ENCODE results near the gene TRIM67.

The TRIM67 gene

GRCh38 chr1:231233735-231234417, 72.0 kb downstream of the TRIM67 start:
- no peak for DNase-seq (ENCODE audit: low read depth)
- no peak for TF ChIP-seq CTCF (conservative IDR thresholded peaks at IDR 0.05; ENCODE audit: low read length)
- H3K4me3 ChIP-seq (ENCODE audit: low read length) = no peak overlapping the region

DNA sequence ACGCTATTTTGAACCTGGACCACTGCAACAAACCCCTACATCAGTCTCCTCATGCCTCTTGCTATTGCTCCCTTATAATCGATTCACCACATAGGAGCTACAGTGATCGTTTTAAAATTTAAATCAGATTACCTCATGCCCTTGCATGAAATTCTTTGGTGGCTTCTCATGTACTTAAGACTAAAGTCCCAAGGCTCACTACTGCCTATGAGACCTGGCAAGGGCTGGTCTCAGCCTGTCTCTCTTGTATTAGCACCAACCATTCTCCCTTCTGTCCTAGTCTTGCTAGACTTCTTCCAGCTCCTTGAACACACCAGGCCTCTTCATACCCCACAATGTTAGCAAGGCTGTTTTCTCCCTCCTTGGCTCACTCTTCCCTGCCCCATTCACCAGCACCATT, 72.6 kb downstream of the TRIM67 start:
- no peak for TF ChIP-seq CTCF (conservative IDR thresholded peaks at IDR 0.05; ENCODE audit: low read length)
- no peak for DNase-seq (ENCODE audit: low read depth)
- H3K4me3 ChIP-seq (ENCODE audit: low read length) = no peak overlapping the region

GRCh38 chr1:231235526-231236207, 73.8 kb downstream of the TRIM67 start:
- no peak for DNase-seq (ENCODE audit: low read depth)
- TF ChIP-seq CTCF (conservative IDR thresholded peaks at IDR 0.05; ENCODE audit: low read length) = no peak

DNA sequence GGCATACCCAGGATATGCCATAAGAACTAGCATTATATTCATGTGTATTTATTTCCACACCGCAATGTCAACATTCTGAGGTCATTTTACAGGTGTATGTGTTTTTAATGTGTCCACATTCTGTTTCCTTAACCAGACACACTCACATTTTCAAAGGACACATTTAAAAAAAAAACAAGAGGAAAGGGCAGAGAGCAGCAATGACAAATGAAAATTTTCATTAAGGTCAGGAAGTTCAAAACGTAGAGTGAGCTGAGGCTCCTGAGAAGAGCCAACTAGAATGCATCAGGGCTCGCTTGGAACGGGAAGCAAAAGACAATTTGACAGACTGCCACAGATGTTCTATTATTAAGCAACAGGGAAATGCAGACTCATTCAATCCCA, 74.3 kb downstream of the TRIM67 start:
- TF ChIP-seq CTCF (conservative IDR thresholded peaks at IDR 0.05; ENCODE audit: low read length) = no peak
- no peak for DNase-seq (ENCODE audit: low read depth)
- no peak overlapping the region for H3K4me3 ChIP-seq (ENCODE audit: low read length)

More at GRCh38 chr1:231235526-231236207, 73.8 kb downstream of the TRIM67 start:
- no peak overlapping the region for H3K4me3 ChIP-seq (ENCODE audit: low read length)

DNA sequence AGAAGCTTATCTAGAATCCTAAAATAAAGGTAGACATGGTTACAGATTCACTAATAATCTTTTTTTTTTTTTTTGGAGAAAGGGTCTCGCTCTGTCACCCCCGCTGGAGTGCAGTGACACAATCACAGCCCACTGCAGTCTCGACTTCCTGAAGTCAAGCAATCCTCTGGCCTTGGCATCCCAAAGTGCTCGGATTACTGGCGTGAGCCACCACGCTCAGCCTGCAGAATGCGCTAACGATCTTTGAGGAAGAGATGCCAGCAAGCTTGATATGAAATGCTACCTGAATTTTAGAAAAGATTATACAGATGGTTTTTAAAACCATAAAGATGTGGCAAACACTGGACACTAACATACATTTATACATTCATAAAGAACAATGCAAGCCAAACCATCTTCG, 75.1 kb downstream of the TRIM67 start:
- no peak for TF ChIP-seq CTCF (conservative IDR thresholded peaks at IDR 0.05; ENCODE audit: low read length)
- no peak overlapping the region for H3K4me3 ChIP-seq (ENCODE audit: low read length)
- no peak for DNase-seq (ENCODE audit: low read depth)

GRCh38 chr1:231238298-231238697, 76.4 kb downstream of the TRIM67 start:
- H3K4me3 ChIP-seq (ENCODE audit: low read length) = no peak overlapping the region
- no peak for TF ChIP-seq CTCF (conservative IDR thresholded peaks at IDR 0.05; ENCODE audit: low read length)
- DNase-seq (ENCODE audit: low read depth) = no peak

GRCh38 chr1:231240531-231240882, 78.6 kb downstream of the TRIM67 start:
- TF ChIP-seq CTCF (conservative IDR thresholded peaks at IDR 0.05; ENCODE audit: low read length) = no peak
- peak overlapping the region; percentile 93 for H3K4me3 ChIP-seq (ENCODE audit: low read length)
- DNase-seq (ENCODE audit: low read depth) = peak; percentile 8
